ENCODE measurements around the gene SHROOM2.
"Not testable (repeated sequence)": the region's sequence is repeated elsewhere in the genome, so short reads cannot be mapped to it uniquely, and the experiment has no call there.

Gene SHROOM2

GRCh38 chrX:9785944-9786797 lies at the start of gene SHROOM2:
TSS of gene SHROOM2 (plus strand) at chrX:9786429. CDS start at chrX:9786546, 117 bp downstream.
- no peak for DNase-seq

- DNase-seq = no peak
Observed at GRCh38 chrX:9737363-9737762, 48.9 kb upstream of the SHROOM2 start.

- no peak for DNase-seq
Observed at GRCh38 chrX:9738151-9738550, 48.1 kb upstream of the SHROOM2 start.

GRCh38 chrX:9739130-9739529 lies 47.1 kb upstream of the SHROOM2 start:
- no peak for DNase-seq

- no peak for DNase-seq
Observed at GRCh38 chrX:9745417-9746115, 40.7 kb upstream of the SHROOM2 start.

- no peak for DNase-seq
Observed at GRCh38 chrX:9746148-9746888, 39.9 kb upstream of the SHROOM2 start.

GRCh38 chrX:9747644-9748043 lies 38.6 kb upstream of the SHROOM2 start:
- no peak for DNase-seq

GRCh38 chrX:9749146-9749692 lies 37.0 kb upstream of the SHROOM2 start:
- DNase-seq = no peak

- DNase-seq = no peak
Observed at GRCh38 chrX:9757366-9757765, 28.9 kb upstream of the SHROOM2 start.

GRCh38 chrX:9758021-9758638 lies 28.1 kb upstream of the SHROOM2 start:
- DNase-seq = no peak

GRCh38 chrX:9759337-9759736 lies 26.9 kb upstream of the SHROOM2 start:
- no peak for DNase-seq

- no peak for DNase-seq
Observed at GRCh38 chrX:9765072-9765736, 21.0 kb upstream of the SHROOM2 start.

- no peak for DNase-seq
Observed at GRCh38 chrX:9765737-9766097, 20.5 kb upstream of the SHROOM2 start, which contains the start of gene GPR143. TSS of gene GPR143 (minus strand) at chrX:9765847. CDS start at chrX:9765817, 30 bp downstream.

- no peak for DNase-seq
Observed at GRCh38 chrX:9767375-9767774, 18.9 kb upstream of the SHROOM2 start.

- DNase-seq = not testable (repeated sequence)
Observed at GRCh38 chrX:9768321-9768839, 17.8 kb upstream of the SHROOM2 start.

GRCh38 chrX:9770319-9770718 lies 15.9 kb upstream of the SHROOM2 start:
- DNase-seq = no peak

- DNase-seq = no peak
Observed at GRCh38 chrX:9772943-9773342, 13.3 kb upstream of the SHROOM2 start.

GRCh38 chrX:9775930-9776329 lies 10.3 kb upstream of the SHROOM2 start:
- no peak for DNase-seq

- DNase-seq = no peak
Observed at GRCh38 chrX:9781941-9782340, 4.3 kb upstream of the SHROOM2 start.

GRCh38 chrX:9784332-9784731 lies 1.9 kb upstream of the SHROOM2 start:
- no peak for DNase-seq

- DNase-seq = no peak
Observed at GRCh38 chrX:9785254-9785943, 830 bp upstream of the SHROOM2 start.
